Fibroblast of the aortic adventitia (primary cell): ENCODE data around the gene MCTP1. TPM values are rescaled to one million over a fixed set of nuclear protein-coding genes. Genes with fewer than 3 reads are reported as not detected.

ENCODE experiments used
- DNase-seq: peaks from one replicate; pipeline ENCODE4 v3.0.0-alpha.2; 2010; ENCODE audit warnings: low read depth
- H3K4me3 ChIP-seq: 2 replicates; pipeline ENCODE4 v1.5.1; 2011; ENCODE audit warnings: low read depth, mild to moderate bottlenecking, control low read depth, low read length, moderate library complexity
- CTCF ChIP-seq: IDR thresholded peaks from 2 replicates; pipeline ENCODE4 v1.5.1; 2011; ENCODE audit warnings: mild to moderate bottlenecking, low read length, control low read depth, inconsistent platforms; ENCODE audit not compliant: insufficient read depth
- small RNA-seq: library from RNA; depleted of rRNA; stranded (forward); fragments of <200 nt; gene quantifications from one replicate; pipeline ENCODE3, GENCODE V24; 2012
- total RNA-seq: library from RNA; depleted of rRNA; stranded (reverse); fragments of >200 nt; gene quantifications from 2 replicates; pipeline ENCODE4 v1.2.3, GENCODE V29; 2012; ENCODE audit warnings: low replicate concordance

The MCTP1 gene
- total RNA-seq, 1 donor, result 7.6 TPM

DNA sequence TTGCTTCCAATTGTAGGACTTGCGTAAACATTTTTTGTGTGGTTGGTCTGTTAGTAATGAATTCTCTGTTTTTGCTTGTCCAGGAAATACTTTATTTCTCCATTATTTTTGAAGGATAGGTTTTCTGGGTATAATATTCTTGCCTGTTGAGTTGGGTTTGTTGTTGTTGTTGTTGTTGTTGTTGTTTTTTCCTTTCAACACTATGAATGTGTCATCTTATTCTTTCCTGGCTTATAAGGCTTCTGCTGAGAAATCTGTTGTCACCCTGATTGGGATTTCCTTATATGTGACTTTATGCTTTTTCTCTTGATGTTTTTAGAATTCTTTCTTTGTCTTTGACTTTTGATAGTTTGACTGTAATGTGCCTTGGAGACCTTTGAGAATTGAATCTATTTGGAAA is 626.6 kb downstream of the MCTP1 start:
- no peak for TF ChIP-seq CTCF
- no peak overlapping the region for H3K4me3 ChIP-seq
- no peak for DNase-seq

Small RNA genes within 50 kb of the gene (small RNA-seq; reads per million reads assigned to genes)
- not detected for gene RF02271

Other genes with a start within 250 kb of the MCTP1 start
- not detected in 2 replicates for gene FAM81B, start 106.3 kb upstream of the MCTP1 start, total RNA-seq